HG03520 (cell line): ENCODE measurements around the gene C5AR1.
A peak's percentile ranks its signal among the peaks of the same experiment; 100 is the strongest.
"Not testable (repeated sequence)": the region's sequence is repeated elsewhere in the genome, so short reads cannot be mapped to it uniquely, and the experiment has no call there.

Experiments
- ATAC-seq: cut with Tn5 transposase; IDR thresholded peaks from one replicate; pipeline ENCODE4 v1.9.1; 2021; ENCODE audit warnings: mild to moderate bottlenecking, moderate library complexity; ENCODE audit not compliant: unreplicated experiment

Gene C5AR1

DNA sequence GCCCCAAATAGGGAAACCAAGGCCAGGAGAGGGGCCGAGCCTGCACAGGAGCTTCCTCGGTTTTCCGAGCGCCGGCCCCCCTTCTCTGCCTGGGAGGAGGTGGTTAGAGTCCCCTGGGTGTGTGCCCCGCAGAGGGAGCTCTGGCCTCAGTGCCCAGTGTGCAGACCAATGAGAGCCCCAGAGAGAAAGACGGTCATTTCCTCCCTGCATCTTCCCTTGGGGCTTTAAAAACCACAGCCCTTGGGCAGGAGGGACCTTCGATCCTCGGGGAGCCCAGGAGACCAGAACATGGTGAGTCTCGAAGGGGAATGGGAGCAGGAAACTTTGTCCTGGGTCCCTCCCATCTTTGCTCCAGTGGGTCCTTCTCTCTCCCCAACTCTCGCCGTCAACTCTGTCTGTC is at the start of gene C5AR1:
C5AR1 (plus strand) TSS at position 254 of the 400 bp plus-strand sequence; CDS start at position 289, 35 bp downstream.
- no peak for ATAC-seq

- no peak for ATAC-seq
Observed at GRCh38 chr19:47260476-47260875, 49.2 kb upstream of the C5AR1 start.

- peak; percentile 58 for ATAC-seq
Observed at GRCh38 chr19:47261946-47262793, 47.5 kb upstream of the C5AR1 start.

GRCh38 chr19:47264629-47265028 is 45.0 kb upstream of the C5AR1 start:
- ATAC-seq = no peak

DNA sequence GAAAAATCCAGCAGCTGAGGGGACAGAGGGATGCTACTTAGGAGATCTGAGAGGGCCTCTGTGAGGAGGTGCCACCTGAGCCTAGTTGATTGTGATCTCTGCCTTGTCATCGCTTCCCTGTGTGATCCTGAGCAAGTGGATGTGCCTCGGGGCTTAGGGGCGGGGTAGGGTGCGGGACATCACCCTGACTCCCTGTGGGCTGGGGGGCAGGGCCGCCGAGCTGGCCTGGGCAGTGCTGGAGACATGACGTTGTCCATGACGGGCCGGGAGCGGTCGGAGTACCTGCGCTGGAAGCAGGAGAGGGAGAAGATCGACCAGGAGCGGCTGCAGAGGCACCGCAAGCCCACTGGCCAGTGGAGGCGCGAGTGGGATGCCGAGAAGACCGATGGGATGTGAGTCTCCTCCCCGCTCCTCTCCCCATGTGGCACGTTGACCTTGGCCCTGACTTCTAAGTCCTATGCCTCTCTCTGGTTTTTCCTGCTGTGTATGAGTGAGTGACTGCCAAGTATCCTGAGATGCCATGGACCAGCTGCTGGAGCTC is 43.2 kb upstream of the C5AR1 start:
- ATAC-seq = no peak

DNA sequence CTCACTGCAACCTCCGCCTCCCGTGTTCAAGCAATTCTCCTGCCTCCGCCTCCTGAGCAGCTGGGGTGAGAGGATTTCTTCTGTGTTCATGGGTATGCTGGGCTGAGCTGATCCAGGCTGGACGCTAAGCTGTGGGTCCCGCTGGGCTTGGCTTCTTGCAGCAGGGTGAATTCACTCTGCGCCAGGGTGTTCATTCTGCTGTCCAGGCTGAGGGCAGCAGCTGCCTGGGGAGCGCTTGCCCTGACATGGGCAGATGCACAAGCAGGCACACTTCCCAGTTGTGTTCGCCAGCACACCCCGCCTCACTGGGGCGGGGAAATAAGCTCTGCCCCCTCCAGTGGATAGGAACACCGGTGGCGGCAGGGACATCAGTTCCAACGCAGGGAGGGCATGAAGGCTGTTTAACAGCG is 42.3 kb upstream of the C5AR1 start:
- ATAC-seq = no peak

- no peak for ATAC-seq
Observed at GRCh38 chr19:47268028-47268427, 41.6 kb upstream of the C5AR1 start.

- ATAC-seq = no peak
Observed at GRCh38 chr19:47269596-47269995, 40.1 kb upstream of the C5AR1 start.

GRCh38 chr19:47270408-47270807 is 39.3 kb upstream of the C5AR1 start:
- ATAC-seq = no peak

GRCh38 chr19:47271949-47272348 is 37.7 kb upstream of the C5AR1 start:
- no peak for ATAC-seq

DNA sequence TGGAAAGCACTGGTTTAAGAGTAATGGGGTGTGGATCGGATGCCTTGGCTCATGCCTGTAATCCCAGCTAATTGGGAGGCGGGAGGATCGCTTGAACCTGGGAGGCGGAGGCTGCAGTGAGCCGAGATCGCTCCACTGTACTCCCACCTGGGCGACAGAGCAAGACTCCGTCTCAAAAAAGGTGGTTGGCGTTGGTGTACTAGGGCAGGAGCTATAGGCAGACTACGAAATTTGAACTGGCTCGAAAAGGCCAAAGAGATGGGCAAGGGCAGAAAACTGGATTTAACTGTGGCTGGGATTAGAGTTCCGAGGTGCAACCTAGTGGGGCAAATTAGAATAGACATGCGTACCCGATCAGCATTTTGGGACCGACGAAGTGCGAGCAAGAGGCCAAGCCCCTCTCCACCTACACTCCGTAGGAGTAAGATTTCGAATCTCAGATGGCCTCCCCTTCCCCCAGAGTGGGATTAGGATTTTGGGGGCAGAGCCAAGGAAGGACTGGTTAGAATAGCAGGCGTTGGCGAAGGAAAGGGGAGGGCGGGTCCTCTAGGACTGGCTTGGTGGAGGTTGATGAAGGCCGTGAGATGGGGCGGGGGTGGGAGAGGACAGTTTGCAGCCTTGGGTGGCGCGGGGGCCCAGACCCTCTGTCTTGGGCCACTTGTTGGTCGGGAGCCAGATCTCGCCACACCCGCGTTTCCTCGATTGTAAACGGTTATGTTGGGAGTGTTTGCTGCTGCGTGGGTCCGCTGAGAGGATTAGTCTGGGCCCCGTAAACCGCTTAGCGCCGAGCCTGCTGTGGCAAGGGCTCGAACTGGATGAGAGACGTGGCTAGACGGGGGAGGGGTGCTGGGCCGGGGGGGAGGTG is 37.0 kb upstream of the C5AR1 start:
- ATAC-seq = no peak

DNA sequence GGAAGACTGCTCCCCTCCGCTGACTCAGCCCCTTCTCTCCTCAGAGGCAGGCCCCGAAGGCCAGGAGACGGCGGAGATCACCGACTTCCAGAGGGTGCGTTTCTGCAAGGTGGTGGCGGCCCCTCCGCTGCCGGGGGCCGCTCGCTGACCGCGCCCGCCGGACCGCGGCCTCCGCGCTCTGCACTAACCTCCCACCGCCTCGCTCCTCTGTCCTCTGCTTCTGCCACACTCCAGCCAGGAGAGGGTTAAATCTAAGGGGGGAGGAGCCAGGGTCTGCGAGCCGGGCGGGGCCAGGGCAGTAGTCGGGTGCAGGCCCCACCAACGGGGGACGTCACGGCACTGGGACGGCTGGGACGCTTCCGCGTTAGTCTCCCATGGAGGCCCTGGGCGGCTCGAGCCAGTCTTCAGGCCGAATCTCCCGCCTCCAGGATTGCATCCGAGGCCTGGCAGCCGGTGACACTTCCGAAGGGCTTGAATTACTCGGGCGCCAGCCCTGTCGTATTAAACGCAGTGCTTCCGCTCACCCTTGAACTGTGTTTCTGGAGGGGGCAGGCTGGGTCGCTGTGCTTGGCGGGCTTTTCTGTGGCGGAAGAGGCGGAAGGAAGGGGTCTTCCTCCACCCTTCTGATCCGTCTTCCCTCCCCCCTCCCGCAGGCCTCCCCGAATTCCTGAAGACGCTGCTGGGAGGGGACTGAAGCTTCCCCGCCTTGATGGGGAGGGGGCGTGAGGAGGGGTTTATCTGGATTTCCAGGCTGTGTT is 36.2 kb upstream of the C5AR1 start:
- peak; percentile 41 for ATAC-seq

DNA sequence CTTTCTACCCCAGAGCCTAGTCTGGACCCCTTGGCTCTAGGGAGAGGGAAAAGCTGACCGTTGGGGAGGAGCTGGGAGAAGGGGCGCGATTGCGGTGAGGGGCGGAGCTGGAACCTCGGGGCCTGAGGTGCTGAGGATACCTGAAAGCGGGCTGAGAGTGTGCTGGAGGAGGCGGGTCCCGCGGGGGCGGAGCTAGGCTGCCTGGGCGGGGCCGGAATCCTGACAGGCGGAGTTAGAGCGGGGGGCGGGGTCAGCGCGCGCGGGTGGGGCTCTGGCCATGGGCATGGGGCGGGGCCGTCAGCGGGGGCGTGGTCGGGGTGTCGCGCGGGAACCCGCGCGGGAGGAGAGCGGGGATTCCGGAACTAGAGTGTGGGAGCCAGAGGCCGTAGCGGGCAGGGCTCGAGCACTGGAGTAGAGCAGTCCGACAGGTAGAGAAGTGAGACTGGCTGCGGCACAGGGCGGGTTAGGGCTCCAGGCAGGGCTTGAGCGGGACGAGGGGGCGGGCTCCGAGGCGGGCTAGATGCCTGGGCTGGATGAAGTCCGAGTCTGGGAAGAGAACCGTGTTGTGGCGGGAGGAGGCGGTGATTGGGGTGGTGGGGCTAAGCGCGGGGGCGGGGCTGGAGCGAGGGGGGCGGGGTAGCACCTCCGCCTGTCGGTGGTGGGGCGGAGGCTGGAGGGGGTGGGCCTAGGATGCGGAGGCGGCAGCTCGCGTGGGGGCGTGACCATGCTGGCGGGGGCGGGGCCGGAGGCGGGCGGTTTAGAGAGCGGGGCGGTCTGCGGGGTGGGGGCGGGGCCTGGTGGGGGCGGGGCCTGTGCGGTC is 35.4 kb upstream of the C5AR1 start, which contains the start of gene INAFM1:
INAFM1 (plus strand) TSS at position 815 of the 820 bp plus-strand sequence. CDS start 35 bp downstream, outside the sequence.
- ATAC-seq = peak; percentile 43

DNA sequence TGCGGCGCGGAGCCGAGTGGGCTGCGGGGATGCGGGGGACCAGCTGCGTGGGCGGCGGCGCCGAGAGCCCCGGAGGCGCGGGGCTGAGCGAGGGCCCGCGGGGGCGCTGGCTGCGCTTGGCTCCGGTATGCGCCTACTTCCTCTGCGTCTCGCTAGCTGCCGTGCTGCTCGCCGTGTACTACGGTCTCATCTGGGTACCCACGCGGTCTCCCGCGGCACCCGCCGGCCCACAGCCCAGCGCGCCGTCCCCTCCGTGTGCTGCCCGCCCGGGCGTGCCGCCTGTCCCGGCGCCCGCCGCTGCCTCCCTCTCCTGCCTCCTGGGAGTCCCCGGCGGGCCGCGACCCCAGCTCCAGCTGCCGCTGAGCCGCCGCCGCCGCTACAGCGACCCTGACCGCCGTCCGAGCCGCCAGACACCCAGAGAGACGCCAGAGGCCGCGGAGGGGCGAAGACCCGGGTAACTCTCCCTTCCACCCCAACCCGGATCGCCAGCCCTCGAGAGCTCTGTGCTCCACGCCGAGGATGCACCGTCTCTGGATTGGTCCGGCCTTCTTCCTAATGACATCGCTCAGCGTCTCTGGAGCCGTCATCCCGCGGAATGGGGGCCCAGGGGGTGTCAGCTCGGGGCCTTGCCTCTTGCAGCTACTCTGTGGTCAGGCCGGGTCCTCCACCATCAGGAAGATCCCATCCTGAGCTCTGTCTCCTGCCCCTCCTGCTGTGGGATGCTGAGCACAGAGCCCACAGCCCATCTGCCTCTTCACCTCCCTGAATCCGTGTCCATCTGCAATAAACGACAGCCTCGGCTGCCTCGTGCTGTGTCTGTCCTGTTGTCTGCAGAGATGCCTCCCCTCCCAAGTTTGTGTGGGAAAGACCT is 34.5 kb upstream of the C5AR1 start:
- ATAC-seq = peak; percentile 6

- ATAC-seq = no peak
Observed at GRCh38 chr19:47275791-47276461, 33.7 kb upstream of the C5AR1 start.

GRCh38 chr19:47276513-47276912 is 33.1 kb upstream of the C5AR1 start:
- ATAC-seq = not testable (repeated sequence)

- no peak for ATAC-seq
Observed at GRCh38 chr19:47280183-47280797, 29.4 kb upstream of the C5AR1 start.
